SKM-1 (cell line): Measurements from ENCODE around the gene CPNE7.
"Not testable (repeated sequence)": the region's sequence is repeated elsewhere in the genome, so short reads cannot be mapped to it uniquely, and the experiment has no call there.

Experiments
- DNase-seq: peaks from one replicate; lab custom pipeline; 2025; ENCODE audit not compliant: unreplicated experiment; lab: John Stamatoyannopoulos, UW

CPNE7 gene

DNA sequence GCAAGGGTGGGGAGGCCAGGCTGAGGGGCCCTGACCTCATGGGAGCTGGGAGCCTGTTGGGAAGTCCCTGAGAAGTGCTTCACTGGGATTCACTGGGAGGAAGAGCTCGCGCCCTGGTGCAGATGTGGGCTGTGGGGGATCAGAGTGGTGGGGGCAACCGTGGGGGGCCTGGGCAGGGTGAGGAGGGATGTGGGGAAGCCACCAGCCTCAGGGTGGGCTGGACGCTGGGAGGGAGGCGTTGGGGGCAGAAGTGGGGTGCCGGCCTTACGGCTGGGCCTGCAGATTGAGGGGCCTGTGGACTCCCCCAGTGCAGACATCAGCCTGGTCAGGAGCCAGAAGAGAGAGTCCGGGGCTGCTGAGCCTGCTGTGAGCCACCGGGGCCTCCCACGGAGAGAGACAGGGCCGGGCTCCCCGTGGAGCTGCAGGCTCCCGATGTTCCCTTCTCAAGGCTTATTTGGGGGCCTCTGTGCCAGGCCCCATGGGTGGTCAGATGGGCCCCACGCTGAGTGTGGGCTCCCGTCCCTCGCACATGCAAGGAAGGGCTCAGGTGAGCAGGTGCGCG is 45.7 kb downstream of the CPNE7 start:
- DNase-seq: no peak

DNA sequence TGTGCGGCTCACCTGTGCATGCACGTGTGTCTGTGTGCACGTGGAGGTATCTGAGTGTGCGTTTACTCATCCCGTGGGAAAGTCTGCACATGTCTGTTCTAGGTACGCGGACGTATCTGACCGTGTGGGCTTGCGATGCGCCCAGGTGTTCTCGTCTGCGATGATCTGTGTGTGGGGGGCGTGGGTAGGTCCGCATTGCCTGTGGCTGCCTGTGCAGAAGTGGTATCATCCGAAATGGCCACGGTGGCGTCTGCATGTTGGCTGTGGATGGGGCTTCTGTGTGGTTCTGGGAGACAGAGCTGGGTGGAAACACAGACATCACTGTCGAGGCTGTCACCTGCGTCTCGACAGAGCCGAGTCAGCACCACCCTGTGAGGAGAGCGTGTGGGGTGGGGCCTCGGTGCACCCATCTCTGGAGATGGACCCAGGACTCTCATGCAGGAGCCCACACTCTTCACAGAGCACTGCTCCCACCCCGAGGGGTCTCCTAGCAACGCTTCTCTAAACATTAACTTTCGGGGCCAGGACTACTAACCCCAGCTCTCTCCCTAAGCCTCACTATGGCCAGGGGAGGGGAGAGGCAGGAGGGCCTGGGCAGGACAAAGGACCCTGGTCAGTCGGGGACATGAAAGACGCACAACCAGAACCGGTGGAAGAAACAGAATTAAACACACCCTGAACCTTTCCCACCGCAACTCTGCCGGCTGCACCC is 46.3 kb downstream of the CPNE7 start:
- no peak for DNase-seq

DNA sequence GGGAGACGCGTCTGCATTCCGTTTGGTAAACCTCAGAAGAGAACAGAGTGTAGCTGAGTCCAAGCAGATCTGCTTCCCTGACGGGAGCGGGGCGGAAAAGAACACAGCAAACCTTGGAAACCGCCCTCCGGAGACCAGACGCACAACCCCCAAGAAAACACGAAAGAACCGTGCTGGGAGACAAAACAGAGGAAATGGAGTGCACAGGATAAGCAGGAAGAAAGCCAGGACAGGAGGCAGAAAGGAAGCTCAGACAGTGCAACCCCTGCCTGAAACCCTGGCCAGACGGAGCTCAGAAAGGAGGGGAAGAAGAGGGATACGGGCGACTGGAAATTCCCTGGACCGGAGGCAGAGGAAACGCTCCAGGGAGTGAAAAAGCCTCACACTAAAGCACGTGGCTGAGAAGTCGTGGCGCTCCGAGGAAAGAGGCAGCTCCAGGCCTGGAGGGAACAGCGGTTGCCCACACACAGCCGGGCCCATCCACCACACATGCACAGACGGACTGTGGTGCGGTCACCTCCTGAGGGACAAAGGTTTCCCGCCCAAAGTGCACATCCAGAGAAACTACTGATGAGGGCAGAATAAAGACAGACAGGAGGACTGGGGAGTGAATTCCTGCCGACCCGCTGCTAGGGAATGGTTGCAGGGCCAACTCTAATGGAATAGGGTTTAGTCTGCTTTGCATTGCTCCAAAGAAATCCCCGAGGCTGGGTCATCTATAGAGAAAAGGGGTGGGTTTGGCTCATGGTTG is 48.1 kb downstream of the CPNE7 start:
- DNase-seq: no peak

DNA sequence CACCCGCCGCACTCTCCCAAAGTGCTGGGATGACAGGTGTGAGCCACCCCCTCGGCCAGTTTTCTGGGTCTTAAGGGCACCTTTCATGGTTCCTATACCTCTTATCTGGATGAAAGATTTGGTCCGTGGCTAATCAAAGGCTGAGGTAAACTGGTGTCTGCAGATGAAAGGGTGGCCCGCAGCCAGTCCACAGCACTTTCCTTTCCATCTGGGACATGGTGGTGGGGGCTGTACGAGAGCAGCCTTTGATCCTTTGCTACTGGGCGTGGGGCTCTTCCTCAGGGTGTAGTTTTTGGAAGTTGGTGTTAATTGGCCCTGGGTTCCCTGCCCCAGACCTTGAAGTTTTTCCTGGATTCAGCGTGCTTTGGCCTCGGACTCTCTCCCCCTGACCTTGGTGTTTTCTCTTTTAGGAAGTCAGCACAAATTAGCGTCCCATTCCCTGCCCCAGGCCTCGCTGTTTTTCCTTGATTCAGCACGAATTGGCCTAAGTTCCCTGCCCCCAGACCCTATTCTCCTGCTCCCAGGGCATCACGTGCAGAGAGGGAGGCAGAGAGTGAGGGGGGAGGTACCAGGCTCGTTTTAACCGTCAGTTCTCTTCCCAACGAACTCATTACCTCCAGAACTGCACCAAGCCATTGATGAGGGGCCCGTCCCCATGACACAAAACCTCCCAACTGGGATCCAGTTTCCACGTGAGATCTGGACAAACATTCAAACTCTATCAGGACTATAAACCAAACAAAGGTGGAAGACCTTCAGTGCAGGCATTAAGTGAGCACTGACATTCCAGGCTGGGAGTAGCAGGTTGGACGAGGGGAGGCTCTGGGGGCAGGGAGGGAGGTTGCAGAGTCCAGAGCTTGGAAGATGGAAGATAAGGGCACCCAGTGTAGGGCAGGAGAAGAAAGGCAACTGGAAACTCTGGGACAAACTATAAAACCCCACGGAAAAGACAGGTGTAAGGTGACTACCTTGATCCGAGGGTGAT is 49.5 kb downstream of the CPNE7 start:
- DNase-seq: no peak

DNA sequence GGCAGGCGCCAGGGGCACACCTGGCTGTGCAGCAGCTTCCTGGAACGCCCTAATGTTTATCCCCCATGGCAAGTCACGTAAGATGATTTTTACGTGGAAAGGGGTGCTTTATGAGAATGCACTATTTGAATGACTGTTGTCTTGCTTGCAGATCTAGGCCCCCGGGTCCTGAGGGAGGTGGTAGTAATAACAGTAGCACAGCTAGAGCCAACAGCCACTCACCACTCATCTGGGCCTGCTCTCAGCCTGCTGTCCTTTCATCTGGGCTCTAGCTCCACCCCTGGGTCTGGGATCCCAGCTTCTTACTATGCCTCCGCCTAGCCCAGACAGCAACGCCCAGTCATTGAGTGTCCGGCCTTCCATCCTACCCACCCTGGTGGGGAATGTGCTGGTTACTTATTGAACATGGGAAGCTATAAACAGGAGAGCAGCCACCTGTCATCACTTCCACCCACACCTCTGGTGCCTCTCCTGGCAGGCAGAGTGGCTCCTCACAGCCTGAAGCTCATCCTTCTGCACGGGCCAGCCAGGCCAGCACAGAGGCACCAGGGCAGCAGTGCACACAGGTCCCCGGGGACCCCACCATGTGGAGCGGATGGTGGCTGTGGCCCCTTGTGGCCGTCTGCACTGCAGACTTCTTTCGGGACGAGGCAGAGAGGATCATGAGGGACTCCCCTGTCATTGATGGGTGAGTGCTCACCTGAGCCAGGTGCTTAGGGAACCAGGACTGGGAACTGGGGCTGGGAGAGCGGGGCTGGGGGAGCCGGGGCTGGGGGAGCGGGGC is 54.5 kb downstream of the CPNE7 start:
- DNase-seq: no peak

DNA sequence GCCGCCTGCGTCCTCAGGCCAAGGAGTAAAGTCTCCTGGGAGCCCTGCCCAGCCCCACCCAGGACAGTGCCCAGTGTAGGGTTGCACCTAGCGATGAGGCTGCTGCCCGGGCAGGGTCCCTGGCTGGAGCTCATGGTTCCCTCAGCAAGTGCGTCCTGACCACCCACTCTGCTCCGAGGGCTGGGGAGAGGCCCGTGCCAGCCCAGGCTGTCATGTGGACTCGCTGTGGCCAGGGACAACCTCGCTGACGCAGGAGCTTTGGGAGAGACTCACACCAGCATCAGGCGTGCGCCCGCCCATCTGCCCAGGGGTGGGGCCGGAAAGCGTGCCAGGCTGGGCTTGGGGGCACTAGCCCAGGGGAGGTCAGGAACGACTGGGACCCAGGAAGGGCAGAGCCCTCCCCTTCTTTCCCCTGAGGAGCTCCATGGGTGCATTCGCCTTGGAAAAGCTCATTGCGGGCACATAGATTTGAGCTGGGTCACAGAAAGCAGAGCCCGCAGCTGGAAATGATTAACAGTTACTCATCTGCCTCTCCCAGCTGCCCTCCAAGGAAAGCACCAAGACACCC is 57.6 kb downstream of the CPNE7 start:
- no peak for DNase-seq

DNA sequence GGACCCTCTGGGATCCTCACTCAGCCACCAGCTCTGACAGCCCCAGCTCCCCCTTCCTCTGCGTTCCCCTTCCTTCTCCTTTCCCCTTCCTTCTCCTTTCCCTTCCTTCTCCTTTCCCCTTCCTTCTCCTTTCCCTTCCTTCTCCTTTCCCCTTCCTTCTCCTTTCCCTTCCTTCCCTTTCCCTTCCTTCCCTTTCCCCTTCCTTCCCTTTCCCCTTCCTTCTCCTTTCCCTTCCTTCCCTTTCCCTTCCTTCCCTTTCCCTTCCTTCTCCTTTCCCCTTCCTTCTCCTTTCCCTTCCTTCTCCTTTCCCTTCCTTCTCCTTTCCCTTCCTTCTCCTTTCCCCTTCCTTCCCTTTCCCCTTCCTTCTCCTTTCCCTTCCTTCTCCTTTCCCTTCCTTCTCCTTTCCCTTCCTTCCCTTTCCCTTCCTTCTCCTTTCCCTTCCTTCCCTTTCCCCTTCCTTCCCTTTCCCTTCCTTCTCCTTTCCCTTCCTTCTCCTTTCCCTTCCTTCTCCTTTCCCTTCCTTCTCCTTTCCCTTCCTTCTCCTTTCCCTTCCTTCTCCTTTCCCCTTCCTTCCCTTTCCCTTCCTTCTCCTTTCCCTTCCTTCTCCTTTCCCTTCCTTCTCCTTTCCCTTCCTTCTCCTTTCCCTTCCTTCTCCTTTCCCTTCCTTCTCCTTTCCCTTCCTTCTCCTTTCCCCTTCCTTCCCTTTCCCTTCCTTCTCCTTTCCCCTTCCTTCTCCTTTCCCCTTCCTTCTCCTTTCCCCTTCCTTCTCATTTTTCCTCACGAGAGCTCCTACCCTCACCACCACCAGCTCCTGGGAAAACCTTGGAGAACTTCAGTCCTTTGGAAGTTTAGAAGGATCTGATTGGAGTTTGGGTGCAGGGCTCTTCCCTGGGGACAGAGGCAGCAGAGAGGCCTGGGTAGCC is 59.2 kb downstream of the CPNE7 start:
- not testable (repeated sequence) for DNase-seq

DNA sequence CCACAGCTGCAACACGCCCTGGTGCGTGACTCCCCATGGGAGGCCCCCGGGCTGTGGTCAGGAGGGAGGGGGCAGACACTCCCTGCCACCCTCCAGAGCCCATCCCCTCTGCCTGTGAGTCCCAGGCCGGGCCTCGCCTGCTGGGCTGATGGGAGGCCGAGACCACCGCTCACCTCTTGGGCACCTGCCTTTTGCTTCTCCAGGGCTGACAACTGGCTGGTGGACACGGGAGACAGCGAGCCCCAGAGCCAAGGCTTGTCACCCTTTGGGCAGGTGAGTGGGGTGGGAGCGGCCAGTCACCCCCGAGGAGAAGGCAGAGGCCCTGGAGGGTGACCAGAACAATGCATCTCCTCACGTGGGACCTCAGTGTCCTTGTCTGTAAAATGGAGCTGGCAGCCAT is 61.1 kb downstream of the CPNE7 start:
- DNase-seq: no peak

DNA sequence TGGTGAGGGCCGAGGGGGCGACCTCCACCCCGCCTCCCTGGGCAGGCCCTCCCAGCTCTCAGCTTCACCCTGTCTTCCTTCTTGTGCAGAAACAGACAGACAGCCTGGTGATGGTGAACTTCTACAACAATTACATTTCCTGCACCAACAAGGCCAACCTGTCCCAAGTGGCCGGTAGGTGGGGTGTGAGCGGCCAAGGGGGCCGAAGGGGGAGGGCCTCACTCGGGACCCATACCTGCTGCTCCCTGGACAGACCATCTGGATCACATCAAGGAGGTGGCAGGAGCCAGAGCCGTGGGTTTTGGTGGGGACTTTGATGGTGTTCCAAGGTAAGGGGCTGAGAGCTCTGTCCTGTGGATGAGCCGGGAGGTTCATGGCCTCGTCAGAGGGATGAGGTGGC is 61.8 kb downstream of the CPNE7 start:
- no peak for DNase-seq

DNA sequence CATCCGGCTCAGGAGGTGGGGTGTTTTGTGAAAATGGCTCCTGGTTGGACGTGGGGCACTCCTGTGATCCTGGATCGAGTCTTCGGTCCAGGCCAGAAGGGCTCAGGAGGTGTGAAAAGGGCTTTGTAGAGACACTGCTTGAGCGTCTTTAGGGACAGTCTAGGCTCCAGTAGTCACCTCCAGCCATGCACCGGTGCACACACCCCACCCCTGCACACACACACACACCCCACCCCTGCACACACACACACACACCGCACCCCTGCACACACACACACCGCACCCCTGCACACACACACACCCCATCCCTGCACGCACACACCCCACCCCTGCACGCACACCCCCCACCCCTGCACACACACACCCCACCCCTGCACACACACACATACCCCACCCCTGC is 62.9 kb downstream of the CPNE7 start:
- no peak for DNase-seq

DNA sequence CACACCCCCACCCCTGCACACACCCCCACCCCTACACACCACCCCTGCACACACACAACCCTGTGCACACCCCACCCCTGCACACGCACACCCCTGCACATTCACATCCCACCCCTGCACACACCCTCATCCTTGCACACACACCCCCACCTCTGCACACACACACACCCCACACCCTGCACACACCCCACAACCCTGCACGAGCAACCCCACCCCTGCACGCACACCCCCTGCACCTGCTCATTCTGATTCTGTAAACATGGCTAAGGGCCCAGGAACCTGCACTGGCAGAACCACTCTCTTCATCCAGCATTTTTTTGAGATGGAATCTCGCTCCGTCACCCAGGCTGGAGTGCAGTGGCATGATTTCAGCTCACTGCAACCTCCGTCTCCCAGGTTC is 63.8 kb downstream of the CPNE7 start:
- no peak for DNase-seq

DNA sequence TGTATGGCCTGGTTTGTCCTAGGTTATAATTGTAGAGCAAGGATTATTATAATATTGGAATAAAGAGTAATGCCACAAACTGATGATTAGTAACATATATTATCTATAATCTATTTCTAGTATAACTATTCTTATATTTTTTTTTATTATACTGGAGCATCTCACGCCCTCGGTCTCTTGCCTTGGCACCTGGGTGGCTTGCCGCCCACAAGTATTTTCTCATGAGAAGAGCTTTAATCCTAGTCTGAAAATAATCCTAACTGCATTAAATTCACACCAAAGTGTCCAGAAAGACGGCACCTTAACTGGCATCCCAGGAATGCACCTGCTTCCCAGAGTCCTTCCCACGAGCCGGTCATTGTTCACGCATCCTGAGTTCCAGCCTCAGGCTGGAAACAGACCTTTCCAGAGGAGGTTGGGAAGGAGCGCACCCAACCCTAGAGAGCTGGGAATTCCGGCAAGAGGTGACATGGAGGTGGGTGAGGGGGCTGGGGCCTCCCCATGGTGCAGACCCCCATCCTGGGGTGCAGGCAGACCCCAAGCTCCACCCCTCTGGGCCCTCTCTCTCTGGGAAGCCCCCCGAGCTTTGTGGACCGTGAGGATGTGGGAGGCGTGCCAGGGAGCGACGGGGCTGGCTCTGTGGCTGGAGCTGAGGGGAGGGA is 66.0 kb downstream of the CPNE7 start:
- DNase-seq: no peak

DNA sequence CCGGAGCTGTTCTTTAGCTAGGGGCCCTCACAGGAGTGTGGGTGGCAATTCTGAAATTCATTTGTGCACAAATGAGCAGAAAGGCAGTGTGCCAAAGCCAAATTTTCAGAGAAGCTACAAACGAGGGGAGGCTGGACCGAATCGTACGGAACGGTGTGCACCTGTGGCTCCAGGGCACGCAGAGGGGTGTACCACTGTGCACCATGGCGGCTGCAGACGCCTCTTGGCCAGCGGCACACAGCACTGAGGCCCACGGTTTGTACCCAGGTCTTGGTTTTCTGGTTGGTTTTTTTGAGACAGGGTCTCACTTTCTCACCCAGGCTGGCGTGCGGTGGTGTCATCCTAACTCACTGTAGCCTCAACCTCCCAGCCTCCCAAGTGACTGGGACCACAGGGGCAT is 67.0 kb downstream of the CPNE7 start:
- DNase-seq: no peak

DNA sequence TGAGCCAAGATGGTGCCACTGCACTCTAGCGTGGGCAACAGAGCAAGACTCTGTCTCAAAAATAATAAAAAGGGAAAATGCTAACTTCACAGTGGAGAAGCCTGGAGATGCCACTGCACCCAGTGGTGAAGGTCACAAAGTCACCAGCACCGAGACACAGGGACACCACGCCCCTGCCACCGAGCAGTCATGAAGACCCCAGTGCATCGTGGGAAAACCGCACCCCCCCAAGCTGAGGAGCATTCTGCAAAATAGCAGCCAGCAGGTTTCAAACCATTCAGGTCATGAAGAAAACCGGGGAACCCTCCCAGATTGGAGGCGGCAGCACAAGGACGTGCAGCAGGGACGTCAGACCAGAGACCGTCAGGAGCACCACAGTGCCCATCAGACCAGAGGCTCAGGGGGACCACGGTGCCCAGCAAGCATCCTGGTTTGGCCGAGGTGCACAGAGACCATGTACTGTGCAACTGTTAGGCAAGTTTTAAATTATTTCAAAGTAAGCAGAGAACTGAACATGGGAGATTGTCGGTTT is 68.3 kb downstream of the CPNE7 start:
- DNase-seq: no peak

DNA sequence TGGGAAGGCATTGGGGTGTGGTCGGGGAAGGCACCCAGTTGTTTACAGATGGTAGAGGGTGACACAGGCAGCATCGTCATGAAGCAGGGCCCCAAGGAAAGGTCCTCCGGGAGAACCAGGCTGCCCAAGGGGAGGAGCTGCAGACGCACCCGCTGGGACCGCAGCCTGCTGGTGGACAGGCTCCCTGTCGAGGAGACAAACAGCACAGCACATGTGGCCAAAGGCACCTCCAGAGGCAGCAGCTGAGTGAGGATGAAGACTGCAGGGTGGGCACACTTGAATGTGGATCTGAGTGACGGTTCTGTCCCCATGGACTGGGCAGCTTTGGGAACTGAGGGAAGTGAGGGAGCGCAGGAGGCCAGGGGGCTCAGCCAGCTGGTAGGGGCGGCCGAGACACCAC is 69.6 kb downstream of the CPNE7 start:
- DNase-seq: no peak

DNA sequence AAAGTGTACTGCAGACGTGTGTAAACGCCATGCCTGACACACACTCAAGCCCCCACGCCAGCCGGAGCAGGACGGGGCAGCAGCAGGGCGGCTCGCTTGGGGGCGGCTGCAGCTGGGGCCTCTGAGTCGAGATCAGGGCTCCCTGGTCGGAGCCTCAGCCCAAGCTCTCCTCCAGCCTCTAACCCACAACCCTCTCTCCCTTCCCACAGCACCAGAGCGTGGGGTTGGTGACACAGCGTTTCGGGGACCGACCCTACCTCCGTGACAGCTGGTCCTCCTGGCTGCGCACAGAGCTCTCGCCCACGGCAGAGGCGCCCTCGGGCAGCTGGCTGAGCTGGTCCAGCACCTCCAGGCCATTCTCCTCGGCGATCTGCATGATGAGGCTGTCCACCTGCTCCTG is 70.7 kb downstream of the CPNE7 start:
- DNase-seq: no peak
